HG02759 (cell line): ENCODE measurements around the gene KLK1.
"Not testable (repeated sequence)": the region's sequence is repeated elsewhere in the genome, so short reads cannot be mapped to it uniquely, and the experiment has no call there.

Experiments used
- ATAC-seq: cut with Tn5 transposase; IDR thresholded peaks from one replicate; pipeline ENCODE4 v1.9.1; 2021; ENCODE audit warnings: mild to moderate bottlenecking, moderate library complexity; ENCODE audit not compliant: unreplicated experiment

Gene KLK1

GRCh38 chr19:50794074-50794875 lies 29.3 kb downstream of the KLK1 start:
- no peak for ATAC-seq

GRCh38 chr19:50793558-50794065 lies 30.0 kb downstream of the KLK1 start:
- ATAC-seq = no peak

GRCh38 chr19:50792272-50793250 lies 31.0 kb downstream of the KLK1 start:
- ATAC-seq = no peak

GRCh38 chr19:50791594-50792271 lies 31.9 kb downstream of the KLK1 start:
- no peak for ATAC-seq

GRCh38 chr19:50790922-50791467 lies 32.6 kb downstream of the KLK1 start:
- ATAC-seq = no peak

- no peak for ATAC-seq
These were observed 33.2 kb downstream of the KLK1 start, which contains the start of gene ACP4 for GRCh38 chr19:50790396-50790795. Gene ACP4, plus strand, starts transcription at chr19:50790415. Its CDS starts 0 bp downstream, at chr19:50790415.

- no peak for ATAC-seq
These were observed 38.3 kb downstream of the KLK1 start for GRCh38 chr19:50785329-50785728.

- ATAC-seq = no peak
These were observed 38.9 kb downstream of the KLK1 start for GRCh38 chr19:50784710-50785109.

- ATAC-seq = not testable (repeated sequence)
These were observed 39.8 kb downstream of the KLK1 start for GRCh38 chr19:50783848-50784152.

GRCh38 chr19:50780753-50781435 lies 42.7 kb downstream of the KLK1 start:
- ATAC-seq = no peak

GRCh38 chr19:50779504-50780457 lies 43.8 kb downstream of the KLK1 start:
- ATAC-seq = no peak

GRCh38 chr19:50778906-50779430 lies 44.6 kb downstream of the KLK1 start:
- ATAC-seq = no peak

GRCh38 chr19:50777830-50778303 lies 45.7 kb downstream of the KLK1 start:
- no peak for ATAC-seq

- no peak for ATAC-seq
These were observed 46.3 kb downstream of the KLK1 start for GRCh38 chr19:50777261-50777660.

- ATAC-seq = no peak
These were observed 47.5 kb downstream of the KLK1 start for GRCh38 chr19:50776131-50776530.

GRCh38 chr19:50773454-50773853 lies 50.1 kb downstream of the KLK1 start:
- not testable (repeated sequence) for ATAC-seq

GRCh38 chr19:50772912-50773311 lies 50.7 kb downstream of the KLK1 start:
- ATAC-seq = not testable (repeated sequence)

- no peak for ATAC-seq
These were observed 51.1 kb downstream of the KLK1 start for GRCh38 chr19:50772476-50772875.

- no peak for ATAC-seq
These were observed 52.7 kb downstream of the KLK1 start for GRCh38 chr19:50770888-50771287.
